Adrenal gland (tissue), 5 donors: Measurements from ENCODE around the gene ATXN1.

Source experiments
- CTCF ChIP-seq, 6 experiments: fragments of 450-650 bp in 4 of 6; fragments of 200-600 bp in 2 of 6; sonication (generic) in 1 of 6; IDR thresholded peaks; 1 replicate in 5 of 6; 2 replicates in 1 of 6; pipeline versions ENCODE4 v1.5.1 to v1.8.0; 2016 to 2021; ENCODE audit warnings: antibody characterized with exemption in 6 of 6, mild to moderate bottlenecking in 2 of 6, moderate library complexity in 1 of 6
- POLR2A ChIP-seq, 2 donors: fragments of 450-650 bp; IDR thresholded peaks; one replicate each; pipeline ENCODE4 v1.6.1; 2017; ENCODE audit warnings: antibody characterized with exemption in 2 of 2, mild to moderate bottlenecking in 2 of 2, moderate library complexity in 1 of 2
- donor health status: DM: no; HTN: no; CAD: no.

DNA sequence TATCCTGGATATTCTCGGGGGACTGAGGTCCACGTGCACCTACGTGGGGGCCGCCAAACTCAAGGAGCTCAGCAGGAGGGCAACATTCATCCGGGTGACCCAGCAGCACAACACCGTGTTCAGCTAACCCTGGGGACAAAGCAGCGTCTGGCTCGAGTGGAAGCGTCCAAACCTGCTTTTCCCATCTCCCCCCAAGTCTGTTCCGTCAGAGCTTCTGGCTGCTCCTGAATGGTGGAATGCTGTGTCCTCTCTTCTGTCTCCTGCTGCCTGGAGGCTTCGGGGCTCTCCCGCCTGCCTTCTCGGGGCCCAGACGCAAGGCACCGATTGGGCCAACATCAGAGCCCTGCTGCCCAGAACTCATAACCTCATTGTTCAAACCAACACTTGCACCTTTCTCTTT is 466.2 kb downstream of the ATXN1 start:
- TF ChIP-seq CTCF (IDR thresholded peaks at IDR 0.05), result no peak
- TF ChIP-seq POLR2A (IDR thresholded peaks at IDR 0.05), result no peak
